Astrocyte (in vitro differentiated cells and primary cell): ENCODE measurements around the gene SDK1. TPM values are rescaled to one million over a fixed set of nuclear protein-coding genes. Genes with fewer than 3 reads are reported as not detected.

ENCODE experiments used
- DNase-seq: peaks from one replicate; pipeline ENCODE4 v3.0.0-alpha.2; 2010; ENCODE audit warnings: low read depth
- FAIRE-seq: peaks from 2 replicates; lab custom pipeline; 2011; peaks lifted over from hg19 to GRCh38; lab: Jason Lieb, UNC
- H2AFZ ChIP-seq: 2 replicates; pipeline ENCODE4 v1.6.0; 2012; ENCODE audit warnings: low read depth, low read length, inconsistent platforms
- H3K27ac ChIP-seq: 2 replicates; pipeline ENCODE4 v1.5.1; 2011; ENCODE audit warnings: low read depth, low read length, inconsistent platforms
- H3K27me3 ChIP-seq: 2 replicates; pipeline ENCODE4 v1.6.0; 2011; ENCODE audit warnings: low read length, inconsistent platforms; ENCODE audit not compliant: insufficient read depth
- H3K36me3 ChIP-seq: 2 replicates; pipeline ENCODE4 v1.5.1; 2011; ENCODE audit warnings: low read length, inconsistent platforms; ENCODE audit not compliant: insufficient read depth
- H3K4me1 ChIP-seq: 2 replicates; pipeline ENCODE4 v1.5.1; 2011; ENCODE audit warnings: low read length, inconsistent platforms; ENCODE audit not compliant: insufficient read depth
- H3K4me2 ChIP-seq: 2 replicates; pipeline ENCODE4 v1.6.0; 2012; ENCODE audit warnings: low read length, inconsistent platforms
- H3K4me3 ChIP-seq: 2 replicates; pipeline ENCODE4 v1.5.1; 2011; ENCODE audit warnings: low read depth, mild to moderate bottlenecking, low read length, inconsistent platforms; ENCODE audit not compliant: insufficient read depth
- H3K79me2 ChIP-seq: 2 replicates; pipeline ENCODE4 v1.6.0; 2012; ENCODE audit warnings: mild to moderate bottlenecking, low read length, inconsistent platforms; ENCODE audit not compliant: insufficient read depth
- H3K9ac ChIP-seq: 2 replicates; pipeline ENCODE4 v1.6.0; 2012; ENCODE audit warnings: mild to moderate bottlenecking, low read length, inconsistent platforms
- H3K9me3 ChIP-seq: 2 replicates; pipeline ENCODE4 v1.5.1; 2012; ENCODE audit warnings: low read depth, mild to moderate bottlenecking, low read length, inconsistent platforms; ENCODE audit not compliant: insufficient read depth
- H4K20me1 ChIP-seq: 2 replicates; pipeline ENCODE4 v1.6.0; 2012; ENCODE audit warnings: low read length, inconsistent platforms; ENCODE audit not compliant: insufficient read depth
- H3K27ac Mint-ChIP-seq: one replicate; pipeline ENCODE4 v1.8.0; 2021; ENCODE audit warnings: mild to moderate bottlenecking, mixed read lengths; ENCODE audit not compliant: unreplicated experiment
- H3K27me3 Mint-ChIP-seq: one replicate; pipeline ENCODE4 v1.8.0; 2021; ENCODE audit warnings: low read depth, mixed read lengths; ENCODE audit not compliant: unreplicated experiment
- H3K36me3 Mint-ChIP-seq: one replicate; pipeline ENCODE4 v1.8.0; 2021; ENCODE audit warnings: low read depth, mixed read lengths; ENCODE audit not compliant: unreplicated experiment
- H3K4me1 Mint-ChIP-seq: one replicate; pipeline ENCODE4 v1.8.0; 2021; ENCODE audit warnings: low read depth, mixed read lengths; ENCODE audit not compliant: unreplicated experiment
- H3K4me3 Mint-ChIP-seq: one replicate; pipeline ENCODE4 v1.8.0; 2021; ENCODE audit warnings: mild to moderate bottlenecking, moderate library complexity, mixed read lengths; ENCODE audit not compliant: unreplicated experiment
- H3K9me3 Mint-ChIP-seq: one replicate; pipeline ENCODE4 v1.8.0; 2021; ENCODE audit warnings: mild to moderate bottlenecking, mixed read lengths; ENCODE audit not compliant: unreplicated experiment
- CTCF ChIP-seq: IDR thresholded peaks from 2 replicates; pipeline ENCODE4 v1.5.1; 2011; ENCODE audit warnings: low read depth, mild to moderate bottlenecking, inconsistent platforms, low read length, moderate library complexity; ENCODE audit not compliant: insufficient read depth
- EZH2 ChIP-seq: IDR thresholded peaks from 2 replicates; pipeline ENCODE4 v1.6.1; 2012; ENCODE audit warnings: mild to moderate bottlenecking, low read length, inconsistent platforms; ENCODE audit not compliant: insufficient read depth
- total RNA-seq: library from RNA; stranded (reverse); gene quantifications from 2 replicates; pipeline ENCODE4 v1.2.1, GENCODE V29; 2021

The SDK1 gene
- total RNA-seq, 1 donor from 2014 or later: 4.2 TPM

GRCh38 chr7:3415861-3416312 is 114.8 kb downstream of the SDK1 start:
- H3K4me3 ChIP-seq: no peak overlapping the region
- Mint-ChIP-seq H3K27me3 (peaks cover 5% of the 10 kb centered on the region), H3K36me3 (peaks cover 2% of the 10 kb centered on the region), H3K9me3 (no peaks in the 10 kb centered on the region), H3K27ac (no peak overlapping the region), H3K4me3 (no peak overlapping the region), H3K4me1 (no peaks in the 10 kb centered on the region)
- no peaks in the 10 kb centered on the region for H3K36me3 ChIP-seq
- no peak for TF ChIP-seq EZH2
- no peak for TF ChIP-seq CTCF
- H4K20me1 ChIP-seq: no peaks in the 10 kb centered on the region
- H3K9me3 ChIP-seq: no peaks in the 10 kb centered on the region
- no peak overlapping the region for H3K4me2 ChIP-seq
- FAIRE-seq (no peak), DNase-seq (no peak)
- no peaks in the 10 kb centered on the region for H3K27me3 ChIP-seq
- no peak overlapping the region for H3K27ac ChIP-seq
- no peaks in the 10 kb centered on the region for H3K79me2 ChIP-seq
- no peaks in the 10 kb centered on the region for H3K4me1 ChIP-seq
- H2AFZ ChIP-seq: no peak overlapping the region
- H3K9ac ChIP-seq: no peak overlapping the region

- no peak overlapping the region for H3K4me2 ChIP-seq
- Mint-ChIP-seq H3K27ac (no peak overlapping the region), H3K27me3 (peaks cover 5% of the 10 kb centered on the region), H3K4me3 (no peak overlapping the region), H3K4me1 (no peaks in the 10 kb centered on the region), H3K36me3 (peaks cover 2% of the 10 kb centered on the region), H3K9me3 (no peaks in the 10 kb centered on the region)
- H3K9ac ChIP-seq: no peak overlapping the region
- H3K4me3 ChIP-seq: no peak overlapping the region
- H2AFZ ChIP-seq: no peak overlapping the region
- DNase-seq (no peak), FAIRE-seq (no peak)
- H3K9me3 ChIP-seq: no peaks in the 10 kb centered on the region
- H3K36me3 ChIP-seq: no peaks in the 10 kb centered on the region
- H3K27me3 ChIP-seq: no peaks in the 10 kb centered on the region
- no peaks in the 10 kb centered on the region for H3K4me1 ChIP-seq
- no peaks in the 10 kb centered on the region for H4K20me1 ChIP-seq
- TF ChIP-seq EZH2 (no peak), CTCF (no peak)
- no peaks in the 10 kb centered on the region for H3K79me2 ChIP-seq
- no peak overlapping the region for H3K27ac ChIP-seq
These were observed 115.4 kb downstream of the SDK1 start for GRCh38 chr7:3416453-3416852.

GRCh38 chr7:3425087-3425486 is 124.0 kb downstream of the SDK1 start:
- H3K9me3 ChIP-seq: no peaks in the 10 kb centered on the region
- DNase-seq (no peak), FAIRE-seq (no peak)
- H3K9me3 Mint-ChIP-seq: no peaks in the 10 kb centered on the region
- H3K4me2 ChIP-seq: no peak overlapping the region
- H3K36me3 Mint-ChIP-seq: no peaks in the 10 kb centered on the region
- H3K27me3 ChIP-seq: no peaks in the 10 kb centered on the region
- H3K27me3 Mint-ChIP-seq: no peaks in the 10 kb centered on the region
- no peak overlapping the region for H3K27ac ChIP-seq
- H3K79me2 ChIP-seq: no peaks in the 10 kb centered on the region
- H2AFZ ChIP-seq: no peak overlapping the region
- no peak overlapping the region for H3K4me3 ChIP-seq
- no peaks in the 10 kb centered on the region for H3K4me1 ChIP-seq
- peaks cover 1% of the 10 kb centered on the region for H3K4me1 Mint-ChIP-seq
- H3K27ac Mint-ChIP-seq: no peak overlapping the region
- TF ChIP-seq CTCF (no peak), EZH2 (no peak)
- no peak overlapping the region for H3K4me3 Mint-ChIP-seq
- H4K20me1 ChIP-seq: no peaks in the 10 kb centered on the region
- no peak overlapping the region for H3K9ac ChIP-seq
- no peaks in the 10 kb centered on the region for H3K36me3 ChIP-seq
